Suprapubic skin (tissue), 4 donors: ENCODE measurements around the gene NUP153. TPM values are rescaled to one million over a fixed set of nuclear protein-coding genes. Genes with fewer than 3 reads are reported as not detected.

Experiments
- DNase-seq, 2 donors: peaks; one replicate each; pipeline ENCODE4 v3.0.0-alpha.2; 2019; ENCODE audit warnings: low spot score in 2 of 2
- H3K27ac ChIP-seq: fragments of 200-600 bp; sonication (generic); one replicate; pipeline ENCODE4 v1.5.1; 2019
- H3K27me3 ChIP-seq: fragments of 200-600 bp; sonication (generic); one replicate; pipeline ENCODE4 v1.5.1; 2019
- H3K36me3 ChIP-seq: fragments of 200-600 bp; sonication (generic); one replicate; pipeline ENCODE4 v1.5.1; 2019
- H3K4me1 ChIP-seq: fragments of 200-600 bp; sonication (generic); one replicate; pipeline ENCODE4 v1.5.1; 2019
- H3K4me3 ChIP-seq: fragments of 200-600 bp; sonication (generic); one replicate; pipeline ENCODE4 v1.5.1; 2019; ENCODE audit warnings: mild to moderate bottlenecking
- H3K9me3 ChIP-seq: fragments of 200-600 bp; sonication (generic); one replicate; pipeline ENCODE4 v1.5.1; 2019
- EP300 ChIP-seq: sonication (generic); formaldehyde crosslinking; IDR thresholded peaks from one replicate; pipeline ENCODE4 v1.6.1; 2017; ENCODE audit warnings: antibody characterized with exemption
- POLR2A ChIP-seq, 2 donors: fragments of 450-650 bp; IDR thresholded peaks; one replicate each; pipeline ENCODE4 v1.6.1; 2017; ENCODE audit warnings: antibody characterized with exemption in 2 of 2, mild to moderate bottlenecking in 2 of 2, moderate library complexity in 2 of 2
- POLR2AphosphoS5 ChIP-seq, 3 donors: sonication (generic); formaldehyde crosslinking; IDR thresholded peaks; one replicate each; pipeline ENCODE4 v1.6.1; 2017; ENCODE audit warnings: antibody characterized with exemption in 3 of 3
- WGBS: methylation state at CpG from one replicate; pipeline ENCODE4 v1.1.5; 2018; 5-methylcytosine and 5-hydroxymethylcytosine counted together
- total RNA-seq, 4 donors: library from RNA; depleted of rRNA; stranded (reverse); fragments of >200 nt; gene quantifications; one replicate each; pipeline ENCODE4 v1.1.0, GENCODE V29; 2016
- TF ChIP-seq, protein P1 (sequence below), 2 donors: fragments of 200-600 bp in 1 of 2; fragments of 450-650 bp in 1 of 2; sonication (generic) in 1 of 2; IDR thresholded peaks; one replicate each; pipeline ENCODE4 v1.5.1; 2016 to 2019; ENCODE audit warnings: antibody characterized with exemption in 2 of 2, mild to moderate bottlenecking in 1 of 2, moderate library complexity in 1 of 2

NUP153 gene
- total RNA-seq, 4 donors from 2014 or later: 38.6 to 46.0 (median 42.5) TPM

DNA sequence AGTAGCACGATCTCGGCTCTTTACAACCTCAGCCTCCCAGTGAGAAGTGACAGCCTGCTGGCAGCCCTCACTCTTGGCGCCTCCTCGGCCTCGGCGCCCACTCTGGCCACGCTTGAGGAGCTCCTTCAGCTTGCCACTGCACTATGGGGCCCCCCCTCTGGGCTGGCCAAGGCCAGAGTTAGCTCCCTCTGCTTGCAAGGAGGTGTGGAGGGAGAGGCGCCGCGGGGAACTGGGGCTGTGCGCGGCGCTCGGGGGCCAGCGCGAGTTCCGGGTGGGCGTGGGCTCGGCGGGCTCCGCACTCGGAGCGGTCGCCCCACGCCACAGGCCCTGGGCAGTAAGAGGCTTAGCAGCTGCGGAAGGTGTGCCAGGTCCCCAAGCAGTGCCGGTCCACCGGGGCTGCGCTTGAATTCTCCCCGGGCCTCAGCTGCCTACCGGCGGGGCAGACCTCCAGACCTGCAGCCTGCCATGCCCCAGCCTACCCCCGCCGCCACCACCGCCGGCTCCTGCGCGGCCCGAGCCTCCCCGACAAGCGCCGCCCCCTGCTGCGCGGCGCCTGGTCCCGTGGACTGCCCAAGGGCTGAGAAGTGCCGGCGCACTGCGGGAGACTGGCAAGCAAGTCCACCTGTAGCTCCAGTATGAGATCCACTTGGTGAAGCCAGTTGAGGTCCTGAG, 22.0 kb upstream of the NUP153 start:
- WGBS: 87% methylated on average over 26 of the region's 49 CpGs
- Histone ChIP-seq H3K9me3 (no peaks in the 10 kb centered on the region), H3K36me3 (no peaks in the 10 kb centered on the region), H3K4me3 (no peak overlapping the region), H3K27ac (no peak overlapping the region), H3K27me3 (no peaks in the 10 kb centered on the region), H3K4me1 (peaks cover 3% of the 10 kb centered on the region)
- TF ChIP-seq POLR2A (IDR thresholded peaks at IDR 0.05) (no peak), EP300 (no peak), POLR2AphosphoS5 (IDR thresholded peaks at IDR 0.05) (no peak)
- TF ChIP-seq, protein P1, sequence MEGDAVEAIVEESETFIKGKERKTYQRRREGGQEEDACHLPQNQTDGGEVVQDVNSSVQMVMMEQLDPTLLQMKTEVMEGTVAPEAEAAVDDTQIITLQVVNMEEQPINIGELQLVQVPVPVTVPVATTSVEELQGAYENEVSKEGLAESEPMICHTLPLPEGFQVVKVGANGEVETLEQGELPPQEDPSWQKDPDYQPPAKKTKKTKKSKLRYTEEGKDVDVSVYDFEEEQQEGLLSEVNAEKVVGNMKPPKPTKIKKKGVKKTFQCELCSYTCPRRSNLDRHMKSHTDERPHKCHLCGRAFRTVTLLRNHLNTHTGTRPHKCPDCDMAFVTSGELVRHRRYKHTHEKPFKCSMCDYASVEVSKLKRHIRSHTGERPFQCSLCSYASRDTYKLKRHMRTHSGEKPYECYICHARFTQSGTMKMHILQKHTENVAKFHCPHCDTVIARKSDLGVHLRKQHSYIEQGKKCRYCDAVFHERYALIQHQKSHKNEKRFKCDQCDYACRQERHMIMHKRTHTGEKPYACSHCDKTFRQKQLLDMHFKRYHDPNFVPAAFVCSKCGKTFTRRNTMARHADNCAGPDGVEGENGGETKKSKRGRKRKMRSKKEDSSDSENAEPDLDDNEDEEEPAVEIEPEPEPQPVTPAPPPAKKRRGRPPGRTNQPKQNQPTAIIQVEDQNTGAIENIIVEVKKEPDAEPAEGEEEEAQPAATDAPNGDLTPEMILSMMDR (IDR thresholded peaks at IDR 0.05): no peak
- no peak for DNase-seq

- TF ChIP-seq, protein P1 (IDR thresholded peaks at IDR 0.05): no peak
- TF ChIP-seq POLR2AphosphoS5 (IDR thresholded peaks at IDR 0.05) (no peak), EP300 (no peak), POLR2A (IDR thresholded peaks at IDR 0.05) (no peak)
- Histone ChIP-seq H3K4me1 (peaks cover 3% of the 10 kb centered on the region), H3K36me3 (no peaks in the 10 kb centered on the region), H3K9me3 (no peaks in the 10 kb centered on the region), H3K27ac (no peak overlapping the region), H3K4me3 (no peak overlapping the region), H3K27me3 (no peaks in the 10 kb centered on the region)
- WGBS: 54% methylated on average over 6 of the region's 6 CpGs
- DNase-seq: no peak
Measured at GRCh38 chr6:17725083-17725482, 18.4 kb upstream of the NUP153 start.

- no peaks in the 10 kb centered on the region for H3K9me3 ChIP-seq
- WGBS: 93% methylated on average over 3 of the region's 3 CpGs
- no peak overlapping the region for H3K27ac ChIP-seq
- no peaks in the 10 kb centered on the region for H3K36me3 ChIP-seq
- no peak for DNase-seq
- TF ChIP-seq EP300 (no peak), POLR2A (IDR thresholded peaks at IDR 0.05) (no peak), POLR2AphosphoS5 (IDR thresholded peaks at IDR 0.05) (no peak)
- TF ChIP-seq, protein P1 (IDR thresholded peaks at IDR 0.05): no peak
- peaks cover 3% of the 10 kb centered on the region for H3K4me1 ChIP-seq
- H3K27me3 ChIP-seq: no peaks in the 10 kb centered on the region
- H3K4me3 ChIP-seq: no peak overlapping the region
Measured at GRCh38 chr6:17724341-17724740, 17.6 kb upstream of the NUP153 start.

DNA sequence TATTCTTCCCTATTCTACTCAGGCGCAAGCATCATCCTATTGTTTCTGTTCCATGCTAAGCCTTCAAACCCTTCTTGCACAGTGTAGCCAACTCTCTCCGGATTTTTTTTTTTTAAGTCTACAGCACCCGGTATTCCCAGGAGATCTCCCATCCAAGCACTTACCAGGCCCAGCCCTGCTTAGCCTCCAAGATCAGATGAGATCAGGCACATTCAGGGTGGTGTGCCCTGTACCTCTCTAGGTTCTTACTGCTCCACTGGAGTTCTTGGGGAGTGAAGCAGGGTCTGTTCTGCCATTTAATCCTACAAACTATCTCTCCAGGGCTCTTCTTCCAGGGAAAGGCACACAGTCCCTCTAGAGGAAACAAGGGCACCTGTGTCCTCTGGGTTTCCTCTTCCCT, 14.9 kb upstream of the NUP153 start:
- WGBS: 73% methylated on average over 3 of the region's 3 CpGs
- no peaks in the 10 kb centered on the region for H3K9me3 ChIP-seq

DNA sequence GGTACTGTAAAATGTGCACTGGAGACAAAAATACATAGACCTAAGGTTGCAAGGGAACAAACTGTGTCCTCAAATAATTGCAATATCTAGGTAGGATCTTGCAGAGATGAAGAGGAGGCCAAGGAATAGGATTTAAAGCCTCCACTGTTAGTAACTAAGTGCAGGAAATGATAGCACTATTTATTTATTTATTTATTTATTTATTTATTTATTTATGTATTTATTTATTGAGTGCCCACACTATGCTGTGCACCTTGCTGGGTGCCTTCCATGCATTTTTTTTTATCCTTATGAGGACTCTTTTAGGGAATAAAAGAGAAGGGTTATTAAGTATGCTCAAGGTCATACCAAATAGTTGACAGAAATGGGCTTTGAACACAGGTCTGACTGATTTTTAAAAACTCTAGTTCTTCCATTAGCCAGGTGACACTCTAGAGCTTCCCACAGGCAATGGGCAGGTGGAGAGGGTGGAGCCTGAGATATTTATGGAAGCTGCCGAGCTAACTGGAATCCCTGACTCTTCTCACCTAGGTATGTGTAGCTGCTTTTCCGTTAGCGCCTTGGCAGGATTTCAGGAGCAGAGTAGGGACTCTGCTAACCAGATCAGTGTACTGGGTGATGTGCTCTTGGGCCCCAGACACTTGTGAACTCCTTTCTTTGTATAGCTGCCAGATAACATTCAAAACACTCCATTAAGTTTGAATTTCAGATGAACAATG, 12.8 kb upstream of the NUP153 start:
- Histone ChIP-seq H3K27ac (no peak overlapping the region), H3K36me3 (no peaks in the 10 kb centered on the region), H3K27me3 (no peaks in the 10 kb centered on the region), H3K4me1 (no peaks in the 10 kb centered on the region), H3K4me3 (no peak overlapping the region), H3K9me3 (no peaks in the 10 kb centered on the region)
- 71% methylated on average over 3 of the region's 3 CpGs for WGBS
- TF ChIP-seq, protein P1 (IDR thresholded peaks at IDR 0.05): no peak
- no peak for TF ChIP-seq POLR2A (IDR thresholded peaks at IDR 0.05)
- no peak for DNase-seq

More for the DNA sequence above, 14.9 kb upstream of the NUP153 start:
- Histone ChIP-seq H3K27ac (no peak overlapping the region), H3K27me3 (no peaks in the 10 kb centered on the region), H3K4me3 (no peak overlapping the region), H3K4me1 (peaks cover 3% of the 10 kb centered on the region), H3K36me3 (no peaks in the 10 kb centered on the region)
- no peak for DNase-seq
- TF ChIP-seq EP300 (no peak), POLR2AphosphoS5 (IDR thresholded peaks at IDR 0.05) (no peak), POLR2A (IDR thresholded peaks at IDR 0.05) (no peak)
- TF ChIP-seq, protein P1 (IDR thresholded peaks at IDR 0.05): no peak
